ENCODE measurements around the gene GSTCD. TPM values are rescaled to one million over a fixed set of nuclear protein-coding genes. Genes with fewer than 3 reads are reported as not detected.

Gene GSTCD
- total and polyA plus RNA-seq, 2 donors (not counting 1 experiment from before 2014, with no cell fraction given): 5.0 to 13.2 TPM

DNA sequence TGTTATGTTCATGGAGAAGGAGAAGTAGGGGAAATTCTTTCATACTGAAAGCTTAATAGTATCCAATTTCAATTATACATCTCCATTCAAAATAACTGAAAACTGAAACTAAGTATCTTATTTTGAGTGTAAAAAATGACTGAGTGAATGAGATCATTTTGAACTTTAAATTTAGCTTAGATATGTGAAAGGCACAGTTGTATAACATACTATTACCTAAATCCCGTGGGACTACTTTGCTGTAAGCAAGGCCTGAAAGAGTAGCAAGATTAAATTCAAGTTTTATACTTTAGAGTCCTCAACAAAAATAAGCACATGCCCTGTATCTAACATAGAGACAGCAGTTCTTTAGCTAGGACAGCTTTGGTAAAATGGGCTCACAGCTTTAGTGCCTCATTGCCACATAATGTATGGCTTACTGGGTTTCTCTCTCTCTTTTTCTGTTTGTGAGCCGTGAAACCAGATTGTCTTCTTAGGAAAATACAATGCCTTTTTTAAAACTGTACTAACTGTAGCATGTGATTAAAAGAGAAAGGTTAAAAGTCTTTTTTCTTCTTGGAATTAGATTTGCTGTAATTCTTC lies 43.2 kb downstream of the GSTCD start:
- no CpG with 5 or more reads among the region's 2 CpGs for WGBS (ENCODE audit: insufficient coverage)
- H3K9ac ChIP-seq (ENCODE audit: low read length): no peak overlapping the region
- H3K4me1 ChIP-seq (ENCODE audit: control insufficient read depth in 2 of 2, insufficient read depth in 2 of 2, low read length in 2 of 2): no peaks in the 10 kb centered on the region
- no peaks in the 10 kb centered on the region for H3K79me2 ChIP-seq (ENCODE audit: control insufficient read depth, insufficient read depth, low read length)
- Mint-ChIP-seq H3K27me3 (no peaks in the 10 kb centered on the region), H3K4me1 (no peaks in the 10 kb centered on the region), H3K27ac (no peak overlapping the region), H3K4me3 (no peak overlapping the region), H3K9me3 (ENCODE audit: insufficient read depth) (no peaks in the 10 kb centered on the region)
- intact Hi-C loops (cut with micrococcal nuclease): no loop called here
- DNase-seq (no peak), ATAC-seq (ENCODE audit: low read depth) (no peak)
- CTCF ChIA-PET: no interaction called here
- no peak overlapping the region for H2AFZ ChIP-seq (ENCODE audit: insufficient read depth, low read depth, low read length, poor library complexity, severe bottlenecking)
- no peaks in the 10 kb centered on the region for H3K36me3 ChIP-seq (replicated peaks in 1 of 2; ENCODE audit: control extremely low read depth in 1 of 2, control insufficient read depth in 1 of 2, extremely low read depth in 1 of 2, insufficient read depth in 2 of 2, low read length in 1 of 2)
- H3K9me3 ChIP-seq (ENCODE audit: control extremely low read depth in 1 of 3, control insufficient read depth in 2 of 3, insufficient read depth in 1 of 3, low read length in 2 of 3): no peaks in the 10 kb centered on the region
- H4K20me1 ChIP-seq (ENCODE audit: control insufficient read depth, insufficient read depth, low read length, poor library complexity, severe bottlenecking): no peaks in the 10 kb centered on the region
- no peak overlapping the region for H3K27ac ChIP-seq (ENCODE audit: low read length in 2 of 2)
- H3K4me3 ChIP-seq (ENCODE audit: control extremely low read depth in 1 of 5, extremely low read depth in 1 of 5, insufficient read depth in 1 of 5, low read depth in 2 of 5, low read length in 4 of 5): no peak overlapping the region
- H3K4me2 ChIP-seq (replicated peaks; ENCODE audit: low read depth, low read length, poor library complexity, severe bottlenecking): no peak overlapping the region
- no peak for TF ChIP-seq CTCF (IDR thresholded peaks at IDR 0.05)
- TF ChIP-seq EZH2 (IDR thresholded peaks at IDR 0.05; ENCODE audit: borderline replicate concordance, insufficient read depth, low read depth, low read length, poor library complexity, severe bottlenecking): no peak
- H3K27me3 ChIP-seq (replicated peaks in 1 of 4; ENCODE audit: control extremely low read depth in 1 of 4, control insufficient read depth in 3 of 4, insufficient read depth in 4 of 4, low read length in 3 of 4): no peaks in the 10 kb centered on the region
- POLR2A ChIA-PET: no interaction called here

GRCh38 chr4:105753361-105753760 lies 44.8 kb downstream of the GSTCD start:
- no peaks in the 10 kb centered on the region for H3K4me1 ChIP-seq (ENCODE audit: control insufficient read depth in 2 of 2, insufficient read depth in 2 of 2, low read length in 2 of 2)
- DNase-seq (no peak), ATAC-seq (ENCODE audit: low read depth) (no peak)
- H3K9me3 ChIP-seq (ENCODE audit: control extremely low read depth in 1 of 3, control insufficient read depth in 2 of 3, insufficient read depth in 1 of 3, low read length in 2 of 3): no peaks in the 10 kb centered on the region
- no CpG with 5 or more reads among the region's 1 CpG for whole genome bisulfite sequencing (ENCODE audit: insufficient coverage)
- no peak overlapping the region for H2AFZ ChIP-seq (ENCODE audit: insufficient read depth, low read depth, low read length, poor library complexity, severe bottlenecking)
- no peaks in the 10 kb centered on the region for H3K9me3 Mint-ChIP-seq (ENCODE audit: insufficient read depth)
- no peak overlapping the region for H3K9ac ChIP-seq (ENCODE audit: low read length)
- no peaks in the 10 kb centered on the region for H3K36me3 ChIP-seq (replicated peaks in 1 of 2; ENCODE audit: control extremely low read depth in 1 of 2, control insufficient read depth in 1 of 2, extremely low read depth in 1 of 2, insufficient read depth in 2 of 2, low read length in 1 of 2)
- no peak overlapping the region for H3K4me2 ChIP-seq (replicated peaks; ENCODE audit: low read depth, low read length, poor library complexity, severe bottlenecking)
- H3K4me1 Mint-ChIP-seq: no peaks in the 10 kb centered on the region
- TF ChIP-seq CTCF (IDR thresholded peaks at IDR 0.05) (no peak), EZH2 (IDR thresholded peaks at IDR 0.05; ENCODE audit: borderline replicate concordance, insufficient read depth, low read depth, low read length, poor library complexity, severe bottlenecking) (no peak)
- H3K27me3 ChIP-seq (replicated peaks in 1 of 4; ENCODE audit: control extremely low read depth in 1 of 4, control insufficient read depth in 3 of 4, insufficient read depth in 4 of 4, low read length in 3 of 4): no peaks in the 10 kb centered on the region
- H3K4me3 ChIP-seq (ENCODE audit: control extremely low read depth in 1 of 5, extremely low read depth in 1 of 5, insufficient read depth in 1 of 5, low read depth in 2 of 5, low read length in 4 of 5): no peak overlapping the region
- no peak overlapping the region for H3K27ac ChIP-seq (ENCODE audit: low read length in 2 of 2)
- H4K20me1 ChIP-seq (ENCODE audit: control insufficient read depth, insufficient read depth, low read length, poor library complexity, severe bottlenecking): no peaks in the 10 kb centered on the region
- intact Hi-C loops (cut with micrococcal nuclease): no loop called here
- H3K4me3 Mint-ChIP-seq: no peak overlapping the region
- POLR2A ChIA-PET: no interaction called here
- no peaks in the 10 kb centered on the region for H3K27me3 Mint-ChIP-seq
- CTCF ChIA-PET: no interaction called here
- H3K27ac Mint-ChIP-seq: no peak overlapping the region
- H3K79me2 ChIP-seq (ENCODE audit: control insufficient read depth, insufficient read depth, low read length): no peaks in the 10 kb centered on the region

Measured in B cell (primary cell).